ENCODE data around the gene TWIST2. TPM values are rescaled to one million over a fixed set of nuclear protein-coding genes. Genes with fewer than 3 reads are reported as not detected.

TWIST2 gene
- total RNA-seq, 2 experiments from 2014 or later = not detected

- ATAC-seq = no peak
- no peak overlapping the region for H3K4me3 Mint-ChIP-seq
These were observed 59.2 kb downstream of the TWIST2 start for GRCh38 chr2:238906936-238907716.

GRCh38 chr2:238907717-238908173 lies 59.9 kb downstream of the TWIST2 start:
- H3K36me3 Mint-ChIP-seq = no peaks in the 10 kb centered on the region
- DNase-seq = no peak
- no peaks in the 10 kb centered on the region for H3K27me3 Mint-ChIP-seq
- CTCF ChIA-PET = no interaction called here
- ATAC-seq = no peak
- H3K4me1 Mint-ChIP-seq = no peaks in the 10 kb centered on the region
- H3K27ac Mint-ChIP-seq = no peak overlapping the region
- H3K4me3 Mint-ChIP-seq = no peak overlapping the region
- H3K9me3 Mint-ChIP-seq (ENCODE audit: low read depth) = peaks cover 8% of the 10 kb centered on the region

More at GRCh38 chr2:238906936-238907716, 59.2 kb downstream of the TWIST2 start:
- no peak for DNase-seq
- Mint-ChIP-seq H3K9me3 (ENCODE audit: low read depth) (peaks cover 8% of the 10 kb centered on the region), H3K4me1 (no peaks in the 10 kb centered on the region), H3K27ac (no peak overlapping the region), H3K27me3 (no peaks in the 10 kb centered on the region), H3K36me3 (no peaks in the 10 kb centered on the region)
- CTCF ChIA-PET = no interaction called here

- H3K27me3 Mint-ChIP-seq = no peaks in the 10 kb centered on the region
- H3K4me3 Mint-ChIP-seq = no peak overlapping the region
- no peak overlapping the region for H3K27ac Mint-ChIP-seq
- ATAC-seq (peak; percentile 20), DNase-seq (no peak)
- H3K4me1 Mint-ChIP-seq = no peaks in the 10 kb centered on the region
- no peaks in the 10 kb centered on the region for H3K36me3 Mint-ChIP-seq
- CTCF ChIA-PET = no interaction called here
- H3K9me3 Mint-ChIP-seq (ENCODE audit: low read depth) = peaks cover 8% of the 10 kb centered on the region
These were observed 61.4 kb downstream of the TWIST2 start for GRCh38 chr2:238908960-238909951.

GRCh38 chr2:238910751-238911351 lies 63.0 kb downstream of the TWIST2 start:
- Mint-ChIP-seq H3K27me3 (no peaks in the 10 kb centered on the region), H3K4me3 (no peak overlapping the region), H3K4me1 (no peaks in the 10 kb centered on the region), H3K9me3 (ENCODE audit: low read depth) (peaks cover 8% of the 10 kb centered on the region), H3K36me3 (no peaks in the 10 kb centered on the region), H3K27ac (no peak overlapping the region)
- CTCF ChIA-PET = no interaction called here
- DNase-seq = no peak
- ATAC-seq = no peak

- no peak for ATAC-seq
- H3K4me3 Mint-ChIP-seq = no peak overlapping the region
- no peaks in the 10 kb centered on the region for H3K36me3 Mint-ChIP-seq
These were observed 63.7 kb downstream of the TWIST2 start for GRCh38 chr2:238911376-238912227.

GRCh38 chr2:238912228-238912915 lies 64.5 kb downstream of the TWIST2 start:
- H3K4me1 Mint-ChIP-seq = no peaks in the 10 kb centered on the region
- no peak overlapping the region for H3K4me3 Mint-ChIP-seq
- no peak for ATAC-seq
- DNase-seq = no peak
- no peaks in the 10 kb centered on the region for H3K27me3 Mint-ChIP-seq
- peaks cover 4% of the 10 kb centered on the region for H3K9me3 Mint-ChIP-seq (ENCODE audit: low read depth)
- H3K27ac Mint-ChIP-seq = no peak overlapping the region
- H3K36me3 Mint-ChIP-seq = no peaks in the 10 kb centered on the region
- CTCF ChIA-PET = no interaction called here

More at GRCh38 chr2:238911376-238912227, 63.7 kb downstream of the TWIST2 start:
- H3K27me3 Mint-ChIP-seq = no peaks in the 10 kb centered on the region
- H3K4me1 Mint-ChIP-seq = no peaks in the 10 kb centered on the region
- CTCF ChIA-PET = no interaction called here
- peaks cover 4% of the 10 kb centered on the region for H3K9me3 Mint-ChIP-seq (ENCODE audit: low read depth)
- no peak overlapping the region for H3K27ac Mint-ChIP-seq
- DNase-seq = no peak

- DNase-seq = no peak
- H3K27me3 Mint-ChIP-seq = no peaks in the 10 kb centered on the region
- ATAC-seq = no peak
- no peak overlapping the region for H3K4me3 Mint-ChIP-seq
- no peaks in the 10 kb centered on the region for H3K36me3 Mint-ChIP-seq
- H3K27ac Mint-ChIP-seq = no peak overlapping the region
- peaks cover 4% of the 10 kb centered on the region for H3K9me3 Mint-ChIP-seq (ENCODE audit: low read depth)
- no peaks in the 10 kb centered on the region for H3K4me1 Mint-ChIP-seq
- CTCF ChIA-PET = no interaction called here
These were observed 65.3 kb downstream of the TWIST2 start for GRCh38 chr2:238912916-238913875.

- H3K27me3 Mint-ChIP-seq = no peaks in the 10 kb centered on the region
- H3K36me3 Mint-ChIP-seq = no peaks in the 10 kb centered on the region
- H3K9me3 Mint-ChIP-seq (ENCODE audit: low read depth) = peaks cover 4% of the 10 kb centered on the region
- ATAC-seq = no peak
- H3K4me3 Mint-ChIP-seq = no peak overlapping the region
- no peak overlapping the region for H3K27ac Mint-ChIP-seq
- CTCF ChIA-PET = no interaction called here
- no peak for DNase-seq
- H3K4me1 Mint-ChIP-seq = no peaks in the 10 kb centered on the region
These were observed 66.2 kb downstream of the TWIST2 start for GRCh38 chr2:238913931-238914647.

GRCh38 chr2:238914648-238915015 lies 66.7 kb downstream of the TWIST2 start:
- Mint-ChIP-seq H3K4me1 (no peaks in the 10 kb centered on the region), H3K36me3 (no peaks in the 10 kb centered on the region), H3K27me3 (no peaks in the 10 kb centered on the region), H3K27ac (no peak overlapping the region), H3K4me3 (no peak overlapping the region), H3K9me3 (ENCODE audit: low read depth) (peaks cover 4% of the 10 kb centered on the region)
- no peak for DNase-seq
- no peak for ATAC-seq
- CTCF ChIA-PET = no interaction called here

GRCh38 chr2:238915196-238915595 lies 67.3 kb downstream of the TWIST2 start:
- ATAC-seq (no peak), DNase-seq (no peak)
- H3K27ac Mint-ChIP-seq = no peak overlapping the region
- peaks cover 4% of the 10 kb centered on the region for H3K9me3 Mint-ChIP-seq (ENCODE audit: low read depth)
- H3K4me1 Mint-ChIP-seq = no peaks in the 10 kb centered on the region
- CTCF ChIA-PET = no interaction called here
- H3K4me3 Mint-ChIP-seq = no peak overlapping the region
- H3K36me3 Mint-ChIP-seq = no peaks in the 10 kb centered on the region
- no peaks in the 10 kb centered on the region for H3K27me3 Mint-ChIP-seq

GRCh38 chr2:238915596-238915995 lies 67.7 kb downstream of the TWIST2 start:
- Mint-ChIP-seq H3K9me3 (ENCODE audit: low read depth) (peaks cover 4% of the 10 kb centered on the region), H3K4me3 (no peak overlapping the region), H3K27ac (no peak overlapping the region), H3K27me3 (no peaks in the 10 kb centered on the region), H3K36me3 (no peaks in the 10 kb centered on the region), H3K4me1 (no peaks in the 10 kb centered on the region)
- ATAC-seq (no peak), DNase-seq (no peak)
- CTCF ChIA-PET = no interaction called here

Measured in activated CD8-positive, alpha-beta memory T cell treated with anti-CD3 and anti-CD28 coated beads, Interleukin-2, amount 10 ng/mL, durations not matched to agents 7 days and 5 days (primary cell).